ENCODE measurements around the gene MACROD1.

MACROD1 gene

GRCh38 chr11:64008914-64009633 is 156.8 kb downstream of the MACROD1 start:
- no peak for DNase-seq

GRCh38 chr11:64008283-64008913 is 157.5 kb downstream of the MACROD1 start:
- no peak for DNase-seq

DNA sequence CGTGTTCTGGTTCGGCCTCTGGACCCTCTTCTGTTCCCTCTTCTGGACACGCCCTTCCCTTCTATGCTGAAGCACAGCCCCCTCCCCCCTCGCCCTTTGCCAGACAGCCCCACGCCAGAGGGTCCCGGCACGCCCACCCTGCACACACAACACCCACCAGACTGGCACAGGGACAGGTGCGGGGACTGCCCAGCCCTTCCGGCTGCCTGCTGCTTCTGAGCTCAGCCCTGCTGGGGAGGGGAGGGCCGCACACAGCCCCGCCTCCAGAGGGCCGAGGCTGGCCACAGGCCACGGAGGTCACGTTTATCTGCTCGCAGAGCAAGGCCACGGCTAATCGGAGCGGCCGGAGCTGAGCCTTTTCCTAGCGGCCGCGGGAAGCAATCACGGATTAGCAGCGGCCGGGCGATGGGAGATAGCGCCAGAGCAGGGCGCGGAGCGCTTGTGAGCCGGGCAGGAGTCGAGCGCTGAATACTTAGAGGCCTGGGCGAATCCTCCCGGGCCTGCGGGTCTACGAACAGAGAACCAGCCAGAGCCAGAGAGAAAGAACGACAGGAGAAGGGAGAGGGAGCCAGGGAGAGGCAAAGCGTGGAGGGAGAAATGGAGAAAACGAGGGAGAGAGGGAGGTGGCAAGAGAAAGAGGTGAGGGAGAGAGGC is 158.2 kb downstream of the MACROD1 start:
- DNase-seq, result no peak

DNA sequence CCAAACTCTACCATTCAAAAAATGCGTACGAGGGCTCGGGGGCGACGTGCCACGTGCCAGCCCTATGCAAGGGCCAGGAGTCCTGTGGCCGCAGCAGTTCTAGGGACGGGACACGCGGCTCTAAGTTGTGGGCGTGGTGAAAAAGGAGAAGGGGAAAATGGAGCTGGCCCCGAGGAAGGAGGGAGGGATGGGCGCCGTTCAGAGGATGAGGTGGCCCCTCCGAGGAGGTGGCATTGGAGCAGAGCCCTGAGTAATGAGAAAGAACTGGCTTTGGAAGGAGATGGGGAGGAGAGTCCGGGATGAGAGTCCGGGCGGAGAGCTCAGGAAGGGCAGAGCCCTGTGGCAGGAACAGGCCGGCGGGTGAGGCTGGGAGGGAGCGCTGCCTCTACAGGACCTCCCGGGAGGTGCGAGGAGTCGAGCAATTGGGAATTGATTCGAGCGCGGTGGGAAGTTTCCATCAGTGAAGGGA is 158.7 kb downstream of the MACROD1 start:
- no peak for DNase-seq

DNA sequence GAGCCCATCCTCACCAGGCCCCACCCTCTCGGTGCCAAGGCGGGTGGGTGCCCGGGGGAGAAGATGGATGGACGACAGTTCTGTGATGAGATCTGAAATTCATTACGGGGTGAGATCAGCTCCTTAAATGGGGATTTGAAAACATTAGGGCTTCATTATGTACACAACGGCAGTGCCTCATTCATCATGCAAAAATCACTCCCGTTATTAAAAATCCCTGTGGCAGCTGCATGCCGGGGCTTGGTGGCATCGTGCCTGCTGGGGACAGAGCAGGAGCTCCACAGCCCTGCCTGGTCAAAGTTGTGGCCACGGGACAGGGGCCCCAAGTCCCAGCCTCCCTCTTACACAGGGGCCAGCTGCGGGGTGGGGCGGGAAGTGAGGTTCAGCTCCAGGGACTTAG is 159.5 kb downstream of the MACROD1 start:
- no peak for DNase-seq

DNA sequence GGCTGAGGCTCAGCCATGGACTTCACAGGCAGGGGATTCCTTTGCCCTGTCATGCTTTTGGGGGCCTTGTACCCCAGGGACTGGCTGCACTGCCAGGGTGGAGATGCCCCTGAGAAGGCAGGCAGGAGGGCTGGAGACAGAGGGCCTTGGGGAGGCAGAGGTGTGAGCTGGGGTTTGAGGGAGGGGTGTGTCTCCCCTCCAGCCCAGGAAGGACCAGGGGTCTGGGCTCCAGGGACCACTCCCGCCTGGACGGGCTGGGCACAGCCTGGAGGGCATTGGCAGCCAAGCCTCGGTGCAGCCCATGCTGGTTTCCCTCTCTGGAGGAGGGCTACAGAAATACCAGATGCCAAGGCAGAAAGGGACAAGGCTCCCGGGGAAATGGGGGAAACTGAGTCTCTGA is 160.2 kb downstream of the MACROD1 start:
- DNase-seq, result no peak

- DNase-seq, result no peak
Observed at GRCh38 chr11:64004590-64004984, 161.3 kb downstream of the MACROD1 start.

- DNase-seq, result no peak
Observed at GRCh38 chr11:64003807-64004589, 161.9 kb downstream of the MACROD1 start.

DNA sequence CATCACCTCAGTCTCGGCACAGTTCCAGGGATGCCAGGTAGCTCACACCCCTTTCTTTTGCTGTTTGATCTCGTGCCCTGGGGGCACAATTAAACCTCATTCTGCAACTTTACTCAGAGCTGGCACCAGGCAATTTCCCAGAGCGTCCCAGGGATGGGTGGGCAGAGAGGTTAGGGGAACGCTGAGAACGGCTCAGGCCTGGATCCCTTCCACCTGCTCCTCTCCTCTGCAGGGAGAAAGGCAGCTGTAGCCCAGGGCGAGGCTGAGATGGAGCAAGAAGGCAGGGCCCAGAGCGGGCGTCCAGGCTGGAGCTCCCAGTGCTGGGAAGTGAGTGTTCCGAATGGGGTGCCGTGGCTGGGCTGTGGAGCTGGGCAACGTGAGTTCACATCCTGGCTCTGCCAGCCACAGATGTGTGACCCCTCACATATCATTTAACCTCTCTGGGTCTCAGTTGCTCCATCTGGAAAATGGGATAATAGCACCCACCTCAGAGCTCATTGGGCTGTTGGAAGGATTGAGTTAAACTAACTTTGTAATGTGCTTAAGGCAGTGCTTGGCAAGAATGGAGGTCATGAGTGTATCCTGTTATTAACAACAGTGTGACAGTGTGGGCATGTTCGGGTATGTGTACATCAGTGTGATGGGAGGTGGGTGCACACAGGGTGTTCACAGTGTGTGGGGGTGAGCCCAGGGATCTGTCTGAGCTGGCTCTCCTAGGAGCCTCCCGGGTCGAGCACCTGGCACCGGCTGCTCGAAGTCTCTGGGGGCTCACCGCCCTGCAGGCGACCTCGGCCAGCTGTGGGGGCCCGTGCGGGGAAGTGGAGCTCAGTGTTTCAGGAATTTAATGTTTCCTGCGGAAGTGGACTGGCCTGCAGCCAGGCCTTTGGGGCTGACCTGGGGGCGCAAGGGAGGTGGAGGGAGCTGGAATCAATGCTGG is 164.2 kb downstream of the MACROD1 start:
- DNase-seq, result no peak

DNA sequence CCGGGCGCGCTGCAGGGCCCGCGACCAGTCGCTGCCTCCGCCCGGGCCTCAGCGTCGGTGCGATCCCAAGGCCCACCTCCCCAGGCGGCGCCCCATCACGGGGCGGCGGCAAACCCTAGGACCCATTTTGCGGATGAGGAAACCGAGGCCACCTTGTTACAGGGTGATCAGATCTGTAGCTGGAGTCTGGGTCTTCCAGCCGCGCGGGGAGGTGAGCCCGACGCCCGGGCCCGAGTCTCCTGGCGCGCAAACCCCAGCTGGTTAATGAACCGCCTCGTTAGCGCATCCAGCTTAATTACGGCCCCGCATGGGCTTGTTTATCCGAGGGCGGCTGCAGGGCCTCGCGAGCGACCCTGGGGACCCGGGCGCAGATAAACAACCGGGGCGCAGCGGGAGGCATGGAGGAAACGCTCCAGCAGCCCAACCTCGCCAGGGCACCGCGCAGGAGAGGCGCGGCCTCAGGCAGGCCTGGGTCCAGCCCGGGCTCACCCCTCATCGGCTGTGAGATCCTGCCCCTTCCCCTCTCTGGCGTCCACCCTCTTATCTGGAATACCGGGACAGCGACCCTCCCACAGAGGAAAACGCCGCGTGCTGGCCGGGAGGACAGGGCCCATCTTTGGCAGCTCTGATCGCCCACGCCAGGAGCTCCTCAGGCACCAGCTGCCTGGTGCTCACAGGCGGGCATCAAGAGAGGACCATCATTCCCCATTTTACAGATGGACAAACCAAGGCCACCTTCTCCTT is 165.0 kb downstream of the MACROD1 start:
- no peak for DNase-seq

GRCh38 chr11:64000026-64000739 is 165.7 kb downstream of the MACROD1 start:
- no peak for DNase-seq

GRCh38 chr11:63999349-64000025 is 166.4 kb downstream of the MACROD1 start:
- DNase-seq, result no peak

DNA sequence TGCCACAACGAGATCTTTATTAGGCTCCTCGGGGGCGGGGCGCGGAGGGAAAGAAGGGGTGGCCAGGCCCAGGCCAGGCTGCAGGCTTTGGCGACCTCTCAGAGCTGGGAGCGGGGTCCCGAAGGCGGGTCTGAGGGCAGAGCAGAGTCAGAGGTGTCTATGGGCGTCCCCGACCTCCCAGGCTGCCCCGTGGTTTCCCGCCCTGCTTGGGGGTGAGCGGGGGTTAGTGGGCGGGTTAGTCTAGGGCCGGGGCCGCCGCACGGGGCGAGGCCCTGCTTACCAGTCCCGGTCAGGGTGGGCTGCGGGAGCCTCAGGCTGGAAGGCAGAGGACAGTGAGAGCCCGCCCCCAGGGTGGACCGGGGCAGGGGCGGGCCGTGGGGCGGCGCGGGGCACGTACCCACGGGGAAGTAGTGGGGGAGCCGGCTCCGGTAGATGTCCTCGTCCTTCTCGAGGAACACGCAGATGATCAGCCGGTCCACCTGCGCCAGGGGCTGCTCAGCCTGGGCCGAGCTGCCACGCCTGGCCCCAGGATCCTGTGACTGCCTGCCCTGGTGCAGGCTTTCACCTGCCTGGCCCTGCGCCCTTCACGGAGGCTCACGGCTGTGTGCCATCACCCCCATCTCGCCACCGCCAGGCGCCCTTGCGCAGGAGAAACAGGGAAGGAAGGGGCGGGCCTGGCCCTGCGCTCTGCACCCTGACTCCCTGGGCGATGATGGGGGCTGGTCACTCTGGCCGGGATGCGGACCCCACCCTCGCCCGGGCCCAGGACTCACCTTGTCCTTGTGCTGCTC is 167.2 kb downstream of the MACROD1 start:
- DNase-seq, result no peak

DNA sequence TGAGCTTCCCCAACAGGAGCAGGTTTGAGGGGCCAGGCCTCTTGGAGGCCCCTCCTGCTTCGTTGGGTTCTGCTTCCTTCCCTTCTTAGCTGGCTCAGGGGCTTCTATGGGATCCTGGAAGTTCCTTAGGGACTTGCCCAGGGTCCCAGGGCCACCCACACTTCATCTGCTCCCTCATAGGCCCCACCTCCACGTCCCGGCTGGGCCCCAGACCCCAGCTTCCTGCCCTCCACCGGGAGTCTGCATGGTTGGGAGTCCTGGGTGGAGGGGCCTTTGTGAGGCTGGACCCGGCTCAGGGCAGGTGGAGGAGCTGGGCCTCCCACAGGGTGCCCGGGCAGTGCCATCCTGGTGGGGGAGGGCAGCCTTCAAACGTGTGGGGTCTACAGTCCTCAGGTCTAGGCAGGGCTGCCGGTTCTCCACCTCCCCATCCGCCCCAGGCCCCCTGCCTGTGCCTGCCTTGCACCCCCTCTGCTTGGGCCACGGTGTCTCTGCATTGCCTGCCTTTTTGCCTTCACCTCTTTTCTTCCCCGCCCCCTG is 168.0 kb downstream of the MACROD1 start:
- no peak for DNase-seq

DNA sequence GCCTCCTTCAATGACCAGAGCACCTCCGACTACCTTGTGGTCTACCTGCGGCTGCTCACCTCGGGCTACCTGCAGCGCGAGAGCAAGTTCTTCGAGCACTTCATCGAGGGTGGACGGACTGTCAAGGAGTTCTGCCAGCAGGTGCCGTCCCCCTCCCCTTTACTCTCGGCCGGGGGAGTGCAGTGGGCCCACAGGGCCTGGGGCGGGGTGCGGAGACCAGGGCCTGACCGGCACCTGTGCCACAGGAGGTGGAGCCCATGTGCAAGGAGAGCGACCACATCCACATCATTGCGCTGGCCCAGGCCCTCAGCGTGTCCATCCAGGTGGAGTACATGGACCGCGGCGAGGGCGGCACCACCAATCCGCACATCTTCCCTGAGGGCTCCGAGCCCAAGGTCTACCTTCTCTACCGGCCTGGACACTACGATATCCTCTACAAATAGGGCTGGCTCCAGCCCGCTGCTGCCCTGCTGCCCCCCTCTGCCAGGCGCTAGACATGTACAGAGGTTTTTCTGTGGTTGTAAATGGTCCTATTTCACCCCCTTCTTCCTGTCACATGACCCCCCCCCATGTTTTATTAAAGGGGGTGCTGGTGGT is 168.7 kb downstream of the MACROD1 start:
- no peak for DNase-seq

GRCh38 chr11:63996512-63996911 is 169.4 kb downstream of the MACROD1 start:
- peak in 1 of 2 experiments; percentile 34 for DNase-seq

DNA sequence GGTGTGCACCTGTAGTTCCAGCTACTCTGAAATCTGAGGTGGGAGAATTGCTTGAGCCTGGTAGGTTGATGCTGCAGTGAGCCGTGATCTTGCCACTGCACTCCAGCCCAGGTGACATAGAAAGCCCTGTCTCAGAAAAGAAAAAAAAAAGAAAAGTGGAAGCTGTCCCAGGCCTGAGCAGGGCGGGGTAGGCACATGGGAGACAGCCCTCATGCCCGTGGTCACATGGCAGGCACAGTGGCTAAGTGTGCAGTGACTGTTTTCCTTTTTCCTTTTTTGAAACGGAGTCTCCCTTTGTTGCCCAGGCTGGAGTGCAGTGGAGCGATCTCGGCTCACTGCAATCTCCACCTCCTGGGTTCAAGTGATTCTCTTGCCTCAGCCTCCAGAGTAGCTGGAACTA is 171.9 kb downstream of the MACROD1 start:
- DNase-seq, result no peak

- no peak for DNase-seq
Observed at GRCh38 chr11:63993100-63993499, 172.8 kb downstream of the MACROD1 start.

- DNase-seq, result no peak
Observed at GRCh38 chr11:63991558-63991957, 174.4 kb downstream of the MACROD1 start.
